ENCODE measurements around the gene ANKRD1.

- TF ChIP-seq GATA2 (IDR thresholded peaks at IDR 0.05; ENCODE audit: low read depth, low read length) (no peak), GATA3 (IDR thresholded peaks at IDR 0.05; ENCODE audit: low read depth, low read length) (no peak)
These were observed 4.3 kb downstream of the ANKRD1 start for GRCh38 chr10:90916392-90917237.
